ENCODE data around the gene INHA. TPM values are rescaled to one million over a fixed set of nuclear protein-coding genes. Genes with fewer than 3 reads are reported as not detected.

Gene INHA
- total RNA-seq, 1 experiment from 2014 or later = not detected

GRCh38 chr2:219544567-219544966 is 27.5 kb upstream of the INHA start:
- Histone ChIP-seq H3K36me3 (ENCODE audit: insufficient read depth, low read length) (peaks cover 9% of the 10 kb centered on the region; the same call in 1 of the 2 replicates), H3K27me3 (ENCODE audit: low read length) (no peaks in the 10 kb centered on the region), H3K9me3 (ENCODE audit: low read length) (no peaks in the 10 kb centered on the region), H4K20me1 (ENCODE audit: insufficient read depth, low read depth, low read length) (peaks cover 10% of the 10 kb centered on the region), H3K4me3 (ENCODE audit: low read length) (peak overlapping the region; percentile 71; the same call in 1 of the 2 replicates), H2AFZ (ENCODE audit: low read length) (no peak overlapping the region), H3K27ac (ENCODE audit: low read length) (no peak overlapping the region), H3K79me2 (ENCODE audit: low read length) (peaks cover 9% of the 10 kb centered on the region), H3K9ac (ENCODE audit: low read length) (peak overlapping the region; percentile 63), H3K4me1 (ENCODE audit: low read length) (peaks cover 23% of the 10 kb centered on the region), H3K4me2 (ENCODE audit: low read depth, low read length, poor library complexity, severe bottlenecking) (peak overlapping the region; percentile 98), H3K9me2 (replicated peaks; ENCODE audit: insufficient read depth, low read length) (no peaks in the 10 kb centered on the region)
- DNase-seq = no peak

- no peaks in the 10 kb centered on the region for H3K9me3 ChIP-seq (ENCODE audit: low read length)
- peaks cover 9% of the 10 kb centered on the region for H3K79me2 ChIP-seq (ENCODE audit: low read length)
- H3K27ac ChIP-seq (ENCODE audit: low read length) = no peak overlapping the region
- no peak overlapping the region for H3K9ac ChIP-seq (ENCODE audit: low read length)
- H3K9me2 ChIP-seq (replicated peaks; ENCODE audit: insufficient read depth, low read length) = no peaks in the 10 kb centered on the region
- no peaks in the 10 kb centered on the region for H3K27me3 ChIP-seq (ENCODE audit: low read length)
- DNase-seq = no peak
- peaks cover 23% of the 10 kb centered on the region for H3K4me1 ChIP-seq (ENCODE audit: low read length)
- H3K4me2 ChIP-seq (ENCODE audit: low read depth, low read length, poor library complexity, severe bottlenecking) = no peak overlapping the region
- peaks cover 10% of the 10 kb centered on the region for H4K20me1 ChIP-seq (ENCODE audit: insufficient read depth, low read depth, low read length)
- no peak overlapping the region for H3K4me3 ChIP-seq (ENCODE audit: low read length)
- H2AFZ ChIP-seq (ENCODE audit: low read length) = no peak overlapping the region
- H3K36me3 ChIP-seq (ENCODE audit: insufficient read depth, low read length) = peaks cover 9% of the 10 kb centered on the region; the same call in 1 of the 2 replicates
Measured at GRCh38 chr2:219545295-219545942, 26.7 kb upstream of the INHA start.

GRCh38 chr2:219545943-219546352 is 26.2 kb upstream of the INHA start:
- Histone ChIP-seq H3K9me3 (ENCODE audit: low read length) (no peaks in the 10 kb centered on the region), H3K4me2 (ENCODE audit: low read depth, low read length, poor library complexity, severe bottlenecking) (no peak overlapping the region)

GRCh38 chr2:219547621-219548020 is 24.5 kb upstream of the INHA start:
- Histone ChIP-seq H3K4me2 (ENCODE audit: low read depth, low read length, poor library complexity, severe bottlenecking) (no peak overlapping the region), H3K9me2 (replicated peaks; ENCODE audit: insufficient read depth, low read length) (no peaks in the 10 kb centered on the region), H3K4me3 (ENCODE audit: low read length) (no peak overlapping the region), H2AFZ (ENCODE audit: low read length) (no peak overlapping the region), H3K9ac (ENCODE audit: low read length) (no peak overlapping the region), H3K27ac (ENCODE audit: low read length) (no peak overlapping the region), H3K79me2 (ENCODE audit: low read length) (peaks cover 2% of the 10 kb centered on the region; the same call in 1 of the 2 replicates), H3K9me3 (ENCODE audit: low read length) (no peaks in the 10 kb centered on the region), H4K20me1 (ENCODE audit: insufficient read depth, low read depth, low read length) (peaks cover 5% of the 10 kb centered on the region), H3K27me3 (ENCODE audit: low read length) (no peaks in the 10 kb centered on the region), H3K36me3 (ENCODE audit: insufficient read depth, low read length) (no peaks in the 10 kb centered on the region), H3K4me1 (ENCODE audit: low read length) (peaks cover 10% of the 10 kb centered on the region)
- no peak for DNase-seq

More at GRCh38 chr2:219545943-219546352, 26.2 kb upstream of the INHA start:
- DNase-seq = no peak
- peaks cover 10% of the 10 kb centered on the region for H4K20me1 ChIP-seq (ENCODE audit: insufficient read depth, low read depth, low read length)
- H3K27me3 ChIP-seq (ENCODE audit: low read length) = no peaks in the 10 kb centered on the region
- no peak overlapping the region for H3K27ac ChIP-seq (ENCODE audit: low read length)
- no peak overlapping the region for H2AFZ ChIP-seq (ENCODE audit: low read length)
- H3K4me1 ChIP-seq (ENCODE audit: low read length) = peaks cover 23% of the 10 kb centered on the region
- peaks cover 4% of the 10 kb centered on the region; the same call in 1 of the 2 replicates for H3K36me3 ChIP-seq (ENCODE audit: insufficient read depth, low read length)
- peaks cover 9% of the 10 kb centered on the region for H3K79me2 ChIP-seq (ENCODE audit: low read length)
- H3K9ac ChIP-seq (ENCODE audit: low read length) = no peak overlapping the region
- H3K4me3 ChIP-seq (ENCODE audit: low read length) = no peak overlapping the region
- no peaks in the 10 kb centered on the region for H3K9me2 ChIP-seq (replicated peaks; ENCODE audit: insufficient read depth, low read length)

GRCh38 chr2:219548990-219549389 is 23.1 kb upstream of the INHA start:
- Histone ChIP-seq H3K79me2 (ENCODE audit: low read length) (no peaks in the 10 kb centered on the region), H3K9me2 (replicated peaks; ENCODE audit: insufficient read depth, low read length) (no peaks in the 10 kb centered on the region), H2AFZ (ENCODE audit: low read length) (no peak overlapping the region), H3K27ac (ENCODE audit: low read length) (no peak overlapping the region), H3K4me1 (ENCODE audit: low read length) (peaks cover 8% of the 10 kb centered on the region), H3K27me3 (ENCODE audit: low read length) (no peaks in the 10 kb centered on the region), H4K20me1 (ENCODE audit: insufficient read depth, low read depth, low read length) (0 out of 2 replicates have a peak, but pooled peaks cover 3% of the 10 kb centered on the region), H3K4me2 (ENCODE audit: low read depth, low read length, poor library complexity, severe bottlenecking) (no peak overlapping the region), H3K4me3 (ENCODE audit: low read length) (no peak overlapping the region), H3K9ac (ENCODE audit: low read length) (no peak overlapping the region), H3K9me3 (ENCODE audit: low read length) (no peaks in the 10 kb centered on the region), H3K36me3 (ENCODE audit: insufficient read depth, low read length) (no peaks in the 10 kb centered on the region)
- no peak for DNase-seq

GRCh38 chr2:219549619-219550018 is 22.5 kb upstream of the INHA start:
- H3K4me3 ChIP-seq (ENCODE audit: low read length) = no peak overlapping the region
- H4K20me1 ChIP-seq (ENCODE audit: insufficient read depth, low read depth, low read length) = 0 out of 2 replicates have a peak, but pooled peaks cover 1% of the 10 kb centered on the region
- H3K9ac ChIP-seq (ENCODE audit: low read length) = no peak overlapping the region
- H3K9me3 ChIP-seq (ENCODE audit: low read length) = no peaks in the 10 kb centered on the region
- H3K4me2 ChIP-seq (ENCODE audit: low read depth, low read length, poor library complexity, severe bottlenecking) = no peak overlapping the region
- no peaks in the 10 kb centered on the region for H3K27me3 ChIP-seq (ENCODE audit: low read length)
- H3K36me3 ChIP-seq (ENCODE audit: insufficient read depth, low read length) = no peaks in the 10 kb centered on the region
- no peak overlapping the region for H3K27ac ChIP-seq (ENCODE audit: low read length)
- no peaks in the 10 kb centered on the region for H3K79me2 ChIP-seq (ENCODE audit: low read length)
- H2AFZ ChIP-seq (ENCODE audit: low read length) = no peak overlapping the region
- no peaks in the 10 kb centered on the region for H3K9me2 ChIP-seq (replicated peaks; ENCODE audit: insufficient read depth, low read length)
- peaks cover 1% of the 10 kb centered on the region for H3K4me1 ChIP-seq (ENCODE audit: low read length)
- DNase-seq = no peak

- no peak overlapping the region for H2AFZ ChIP-seq (ENCODE audit: low read length)
- H3K27me3 ChIP-seq (ENCODE audit: low read length) = no peaks in the 10 kb centered on the region
- H3K79me2 ChIP-seq (ENCODE audit: low read length) = no peaks in the 10 kb centered on the region
Measured at GRCh38 chr2:219551441-219552381, 20.4 kb upstream of the INHA start.

More at GRCh38 chr2:219551441-219552381, 20.4 kb upstream of the INHA start:
- H3K36me3 ChIP-seq (ENCODE audit: insufficient read depth, low read length) = no peaks in the 10 kb centered on the region
- H3K4me1 ChIP-seq (ENCODE audit: low read length) = no peaks in the 10 kb centered on the region
- no peaks in the 10 kb centered on the region for H3K9me2 ChIP-seq (replicated peaks; ENCODE audit: insufficient read depth, low read length)
- H4K20me1 ChIP-seq (ENCODE audit: insufficient read depth, low read depth, low read length) = no peaks in the 10 kb centered on the region
- DNase-seq = no peak
- no peak overlapping the region for H3K27ac ChIP-seq (ENCODE audit: low read length)
- no peak overlapping the region for H3K4me2 ChIP-seq (ENCODE audit: low read depth, low read length, poor library complexity, severe bottlenecking)
- no peak overlapping the region for H3K4me3 ChIP-seq (ENCODE audit: low read length)
- H3K9me3 ChIP-seq (ENCODE audit: low read length) = no peaks in the 10 kb centered on the region
- H3K9ac ChIP-seq (ENCODE audit: low read length) = no peak overlapping the region

All from Karpas-422 (cell line).